Measurements from ENCODE around the gene JMJD8.

The JMJD8 gene

GRCh38 chr16:674214-674881 is 9.8 kb downstream of the JMJD8 start:
- peaks cover 10% of the 10 kb centered on the region for H3K79me2 ChIP-seq (ENCODE audit: low read length)
- no peaks in the 10 kb centered on the region for H3F3A ChIP-seq (ENCODE audit: insufficient read depth, low read length)
- no peaks in the 10 kb centered on the region for H3K4me1 ChIP-seq (ENCODE audit: low read length)
- H3K27ac ChIP-seq (ENCODE audit: low read length), result no peak overlapping the region
- no peak overlapping the region for H3K4me2 ChIP-seq (ENCODE audit: low read depth, low read length)
- TF ChIP-seq EZH2 (optimal IDR thresholded peaks at IDR 0.05; ENCODE audit: low read depth, low read length), result no peak
- TF ChIP-seq, protein P1, sequence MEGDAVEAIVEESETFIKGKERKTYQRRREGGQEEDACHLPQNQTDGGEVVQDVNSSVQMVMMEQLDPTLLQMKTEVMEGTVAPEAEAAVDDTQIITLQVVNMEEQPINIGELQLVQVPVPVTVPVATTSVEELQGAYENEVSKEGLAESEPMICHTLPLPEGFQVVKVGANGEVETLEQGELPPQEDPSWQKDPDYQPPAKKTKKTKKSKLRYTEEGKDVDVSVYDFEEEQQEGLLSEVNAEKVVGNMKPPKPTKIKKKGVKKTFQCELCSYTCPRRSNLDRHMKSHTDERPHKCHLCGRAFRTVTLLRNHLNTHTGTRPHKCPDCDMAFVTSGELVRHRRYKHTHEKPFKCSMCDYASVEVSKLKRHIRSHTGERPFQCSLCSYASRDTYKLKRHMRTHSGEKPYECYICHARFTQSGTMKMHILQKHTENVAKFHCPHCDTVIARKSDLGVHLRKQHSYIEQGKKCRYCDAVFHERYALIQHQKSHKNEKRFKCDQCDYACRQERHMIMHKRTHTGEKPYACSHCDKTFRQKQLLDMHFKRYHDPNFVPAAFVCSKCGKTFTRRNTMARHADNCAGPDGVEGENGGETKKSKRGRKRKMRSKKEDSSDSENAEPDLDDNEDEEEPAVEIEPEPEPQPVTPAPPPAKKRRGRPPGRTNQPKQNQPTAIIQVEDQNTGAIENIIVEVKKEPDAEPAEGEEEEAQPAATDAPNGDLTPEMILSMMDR (IDR thresholded peaks at IDR 0.05; ENCODE audit: low read length), result no peak
- TF ChIP-seq EZH2phosphoT487 (IDR thresholded peaks at IDR 0.05; ENCODE audit: low read length), result no peak
- H3K9me3 ChIP-seq (replicated peaks; ENCODE audit: insufficient read depth, low read length), result no peaks in the 10 kb centered on the region
- no peaks in the 10 kb centered on the region for H4K20me1 ChIP-seq (ENCODE audit: insufficient read depth, low read length)
- no peaks in the 10 kb centered on the region for H3K27me3 ChIP-seq (replicated peaks; ENCODE audit: insufficient read depth, low read length)
- DNase-seq, result no peak
- H3K9me2 ChIP-seq (replicated peaks; ENCODE audit: insufficient read depth, low read length), result no peaks in the 10 kb centered on the region
- H3K4me3 ChIP-seq (ENCODE audit: low read length), result no peak overlapping the region
- H3K9ac ChIP-seq (ENCODE audit: low read length), result no peak overlapping the region
- H3K36me3 ChIP-seq (replicated peaks; ENCODE audit: insufficient read depth, low read length), result no peaks in the 10 kb centered on the region; the same call in 1 of the 2 replicates
- H2AFZ ChIP-seq (ENCODE audit: low read length), result no peak overlapping the region

- Histone ChIP-seq H3K9me3 (replicated peaks; ENCODE audit: insufficient read depth, low read length) (no peaks in the 10 kb centered on the region), H3K27ac (ENCODE audit: low read length) (no peak overlapping the region), H3K9me2 (replicated peaks; ENCODE audit: insufficient read depth, low read length) (no peaks in the 10 kb centered on the region), H3K4me3 (ENCODE audit: low read length) (no peak overlapping the region), H4K20me1 (ENCODE audit: insufficient read depth, low read length) (no peaks in the 10 kb centered on the region), H3K36me3 (replicated peaks; ENCODE audit: insufficient read depth, low read length) (no peaks in the 10 kb centered on the region; the same call in 1 of the 2 replicates), H3K4me1 (ENCODE audit: low read length) (0 out of 2 replicates have a peak, but pooled peaks cover 6% of the 10 kb centered on the region), H2AFZ (ENCODE audit: low read length) (no peak overlapping the region), H3K9ac (ENCODE audit: low read length) (no peak overlapping the region), H3K79me2 (ENCODE audit: low read length) (peaks cover 18% of the 10 kb centered on the region), H3K4me2 (ENCODE audit: low read depth, low read length) (no peak overlapping the region), H3F3A (ENCODE audit: insufficient read depth, low read length) (no peaks in the 10 kb centered on the region), H3K27me3 (replicated peaks; ENCODE audit: insufficient read depth, low read length) (no peaks in the 10 kb centered on the region)
- no peak for TF ChIP-seq EZH2phosphoT487 (IDR thresholded peaks at IDR 0.05; ENCODE audit: low read length)
- TF ChIP-seq EZH2 (optimal IDR thresholded peaks at IDR 0.05; ENCODE audit: low read depth, low read length), result no peak
- TF ChIP-seq, protein P1 (IDR thresholded peaks at IDR 0.05; ENCODE audit: low read length), result no peak
- no peak for DNase-seq
These were observed 10.6 kb downstream of the JMJD8 start for GRCh38 chr16:673399-673991.

- Histone ChIP-seq H3K27me3 (replicated peaks; ENCODE audit: insufficient read depth, low read length) (no peaks in the 10 kb centered on the region), H3K4me3 (ENCODE audit: low read length) (no peak overlapping the region), H3K36me3 (replicated peaks; ENCODE audit: insufficient read depth, low read length) (no peaks in the 10 kb centered on the region; the same call in 1 of the 2 replicates), H2AFZ (ENCODE audit: low read length) (no peak overlapping the region), H3K9me3 (replicated peaks; ENCODE audit: insufficient read depth, low read length) (no peaks in the 10 kb centered on the region), H3F3A (ENCODE audit: insufficient read depth, low read length) (no peaks in the 10 kb centered on the region), H3K27ac (ENCODE audit: low read length) (no peak overlapping the region), H3K9ac (ENCODE audit: low read length) (no peak overlapping the region), H3K4me2 (ENCODE audit: low read depth, low read length) (no peak overlapping the region), H3K9me2 (replicated peaks; ENCODE audit: insufficient read depth, low read length) (no peaks in the 10 kb centered on the region), H3K79me2 (ENCODE audit: low read length) (peaks cover 24% of the 10 kb centered on the region), H4K20me1 (ENCODE audit: insufficient read depth, low read length) (no peaks in the 10 kb centered on the region), H3K4me1 (ENCODE audit: low read length) (0 out of 2 replicates have a peak, but pooled peaks cover 6% of the 10 kb centered on the region)
- DNase-seq, result no peak
- no peak for TF ChIP-seq EZH2 (optimal IDR thresholded peaks at IDR 0.05; ENCODE audit: low read depth, low read length)
These were observed 11.3 kb downstream of the JMJD8 start for GRCh38 chr16:672851-673250.

GRCh38 chr16:672371-672770 is 11.8 kb downstream of the JMJD8 start:
- Histone ChIP-seq H3K9ac (ENCODE audit: low read length) (no peak overlapping the region), H4K20me1 (ENCODE audit: insufficient read depth, low read length) (no peaks in the 10 kb centered on the region), H3K4me3 (ENCODE audit: low read length) (no peak overlapping the region), H2AFZ (ENCODE audit: low read length) (no peak overlapping the region), H3K79me2 (ENCODE audit: low read length) (peaks cover 24% of the 10 kb centered on the region), H3K4me1 (ENCODE audit: low read length) (peaks cover 9% of the 10 kb centered on the region; the same call in 1 of the 2 replicates), H3K9me2 (replicated peaks; ENCODE audit: insufficient read depth, low read length) (no peaks in the 10 kb centered on the region), H3K27ac (ENCODE audit: low read length) (no peak overlapping the region), H3K36me3 (replicated peaks; ENCODE audit: insufficient read depth, low read length) (no peaks in the 10 kb centered on the region; the same call in 1 of the 2 replicates), H3K4me2 (ENCODE audit: low read depth, low read length) (no peak overlapping the region), H3F3A (ENCODE audit: insufficient read depth, low read length) (no peaks in the 10 kb centered on the region), H3K9me3 (replicated peaks; ENCODE audit: insufficient read depth, low read length) (no peaks in the 10 kb centered on the region), H3K27me3 (replicated peaks; ENCODE audit: insufficient read depth, low read length) (no peaks in the 10 kb centered on the region)
- TF ChIP-seq EZH2phosphoT487 (IDR thresholded peaks at IDR 0.05; ENCODE audit: low read length) (no peak), EZH2 (optimal IDR thresholded peaks at IDR 0.05; ENCODE audit: low read depth, low read length) (no peak)
- TF ChIP-seq, protein P1 (IDR thresholded peaks at IDR 0.05; ENCODE audit: low read length), result no peak
- no peak for DNase-seq

Measured in MM.1S (cell line).